Measurements from ENCODE around the gene GHDC. TPM values are rescaled to one million over a fixed set of nuclear protein-coding genes. Genes with fewer than 3 reads are reported as not detected.

The GHDC gene
- total and polyA plus RNA-seq, 10 donors, result 22.0 to 122 (median 39.6) TPM

DNA sequence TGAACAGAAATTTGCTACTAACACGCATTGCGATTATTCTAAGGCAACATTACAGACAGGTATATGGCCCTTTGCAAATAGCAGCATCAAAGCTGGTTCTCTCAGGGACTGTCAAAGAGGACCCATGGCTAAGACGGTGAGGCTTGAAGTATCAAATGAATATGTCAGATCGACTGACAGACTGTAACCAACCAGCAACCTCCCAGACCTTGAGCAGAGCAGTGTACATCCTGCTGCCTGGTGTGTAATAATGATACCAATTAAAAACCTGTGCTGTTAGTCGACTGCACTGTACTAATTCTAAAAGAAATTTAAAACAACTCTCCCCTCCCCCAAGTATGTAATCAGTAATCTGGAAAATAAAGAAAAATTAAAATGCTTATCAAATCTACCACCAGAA is 35.9 kb upstream of the GHDC start:
- H3K4me3 ChIP-seq, result no peak overlapping the region
- H3K9me3 ChIP-seq, result no peaks in the 10 kb centered on the region
- intact Hi-C loops (cut with DNase I; ENCODE audit: low total_unique reads), result no loop called here
- H3K27ac ChIP-seq, result peak overlapping the region in 2 of 8 donors; percentile 5 to 62
- peaks cover 0 to 58% (median 6%) of the 10 kb centered on the region in 6 donors for H3K36me3 ChIP-seq
- 64 to 79% (median 75%) methylated on average over 5 of the region's 5 CpGs for WGBS, 5 donors
- H3K27me3 ChIP-seq (replicated peaks in 1 of 7), result no peaks in the 10 kb centered on the region
- DNase-seq, result no peak
- peaks cover 3 to 54% (median 16%) of the 10 kb centered on the region in 6 donors for H3K4me1 ChIP-seq
- no peak for TF ChIP-seq CTCF (IDR thresholded peaks at IDR 0.05 in 8 of 11, conservative IDR thresholded peaks at IDR 0.05 in 3 of 11)
- no peak for TF ChIP-seq POLR2AphosphoS5 (IDR thresholded peaks at IDR 0.05)
- no peak for TF ChIP-seq POLR2A (IDR thresholded peaks at IDR 0.05)

- no peaks in the 10 kb centered on the region for H3K9me3 ChIP-seq
- H3K36me3 ChIP-seq, result peaks cover 1 to 79% (median 23%) of the 10 kb centered on the region in 6 donors
- TF ChIP-seq POLR2AphosphoS5 (IDR thresholded peaks at IDR 0.05) (no peak), CTCF (IDR thresholded peaks at IDR 0.05 in 8 of 11, conservative IDR thresholded peaks at IDR 0.05 in 3 of 11) (no peak), POLR2A (IDR thresholded peaks at IDR 0.05) (no peak)
- no peak overlapping the region for H3K4me3 ChIP-seq
- H3K27ac ChIP-seq, result peak overlapping the region in 6 of 8 donors; percentile 7 to 62 (median 45)
- no peaks in the 10 kb centered on the region for H3K27me3 ChIP-seq (replicated peaks in 1 of 7)
- DNase-seq, result no peak
- H3K4me1 ChIP-seq, result peaks cover 3 to 44% (median 14%) of the 10 kb centered on the region in 6 donors
- 64 to 71% (median 68%) methylated on average over 11 of the region's 11 CpGs for WGBS, 5 donors
- intact Hi-C loops (cut with DNase I; ENCODE audit: low total_unique reads), result no loop called here
Measured at GRCh38 chr17:42227849-42228700, 33.8 kb upstream of the GHDC start.

GRCh38 chr17:42225646-42226045 is 31.4 kb upstream of the GHDC start:
- peaks cover 3 to 90% (median 28%) of the 10 kb centered on the region in 6 donors for H3K36me3 ChIP-seq
- H3K27me3 ChIP-seq (replicated peaks in 1 of 7), result no peaks in the 10 kb centered on the region
- peak overlapping the region in 4 of 8 donors; percentile 0 to 48 (median 24) for H3K27ac ChIP-seq
- H3K4me3 ChIP-seq, result no peak overlapping the region
- TF ChIP-seq POLR2A (IDR thresholded peaks at IDR 0.05) (no peak), POLR2AphosphoS5 (IDR thresholded peaks at IDR 0.05) (no peak), CTCF (IDR thresholded peaks at IDR 0.05 in 8 of 11, conservative IDR thresholded peaks at IDR 0.05 in 3 of 11) (no peak)
- DNase-seq, result no peak
- intact Hi-C loops (cut with DNase I; ENCODE audit: low total_unique reads), result no loop called here
- WGBS, 5 donors, result 64 to 90% (median 72%) methylated on average over 5 of the region's 5 CpGs
- H3K9me3 ChIP-seq, result no peaks in the 10 kb centered on the region
- peaks cover 3 to 46% (median 14%) of the 10 kb centered on the region in 6 donors for H3K4me1 ChIP-seq

DNA sequence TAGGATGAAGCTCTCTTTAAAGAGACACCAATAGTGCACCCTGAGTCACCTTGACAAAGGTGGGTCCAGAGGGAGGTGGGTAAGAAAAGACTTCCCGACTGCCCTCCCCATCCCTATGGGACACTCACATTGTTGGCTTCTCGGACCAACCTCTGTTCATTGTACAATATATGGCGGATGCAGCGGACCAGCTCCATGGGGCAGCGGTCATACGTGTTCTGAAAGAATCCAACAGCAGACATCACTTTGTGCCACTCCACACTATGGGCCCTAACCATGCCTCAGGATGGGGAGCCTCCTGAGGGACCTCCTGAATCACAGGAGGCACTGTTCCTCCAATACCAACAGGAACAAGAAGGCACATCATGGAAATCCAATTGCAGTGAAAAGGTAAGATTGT is 30.4 kb upstream of the GHDC start:
- TF ChIP-seq POLR2A (IDR thresholded peaks at IDR 0.05), result no peak
- TF ChIP-seq CTCF (IDR thresholded peaks at IDR 0.05 in 8 of 11, conservative IDR thresholded peaks at IDR 0.05 in 3 of 11), result no peak
- no peak for TF ChIP-seq POLR2AphosphoS5 (IDR thresholded peaks at IDR 0.05)
- DNase-seq, result no peak
- H3K4me1 ChIP-seq, result peaks cover 0 to 38% (median 14%) of the 10 kb centered on the region in 6 donors
- no peaks in the 10 kb centered on the region for H3K27me3 ChIP-seq (replicated peaks in 1 of 7)
- H3K4me3 ChIP-seq, result no peak overlapping the region
- intact Hi-C loops (cut with DNase I; ENCODE audit: low total_unique reads), result no loop called here
- peaks cover 3 to 96% (median 30%) of the 10 kb centered on the region in 6 donors for H3K36me3 ChIP-seq
- WGBS, 5 donors, result 92 to 100% (median 98%) methylated on average over 6 of the region's 6 CpGs
- H3K27ac ChIP-seq, result no peak overlapping the region
- no peaks in the 10 kb centered on the region for H3K9me3 ChIP-seq
